Retinal pigment epithelial cell (primary cell): ENCODE results near the gene TNS3.

Experiments
- DNase-seq: peaks from one replicate; pipeline ENCODE4 v3.0.0-alpha.2; 2010; ENCODE audit warnings: low read depth
- H3K4me3 ChIP-seq: 2 replicates; pipeline ENCODE4 v1.5.1; 2011; ENCODE audit warnings: mild to moderate bottlenecking, low read length, control low read depth, moderate library complexity
- CTCF ChIP-seq: conservative IDR thresholded peaks from 2 replicates; pipeline ENCODE4 v1.5.1; 2011; ENCODE audit warnings: low read depth, low read length, control low read depth, inconsistent platforms

The TNS3 gene

GRCh38 chr7:47505312-47506007 lies 76.5 kb downstream of the TNS3 start:
- DNase-seq, result no peak
- no peak for TF ChIP-seq CTCF
- H3K4me3 ChIP-seq, result no peak overlapping the region

- no peak for DNase-seq
- no peak overlapping the region for H3K4me3 ChIP-seq
- no peak for TF ChIP-seq CTCF
Observed at GRCh38 chr7:47504551-47505311, 77.2 kb downstream of the TNS3 start.

- no peak for TF ChIP-seq CTCF
- DNase-seq, result peak; percentile 84
- H3K4me3 ChIP-seq, result no peak overlapping the region
Observed at GRCh38 chr7:47503281-47503680, 78.6 kb downstream of the TNS3 start.

- peak; percentile 2 for TF ChIP-seq CTCF
- H3K4me3 ChIP-seq, result no peak overlapping the region
- DNase-seq, result no peak
Observed at GRCh38 chr7:47502240-47502877, 79.6 kb downstream of the TNS3 start.

- no peak for TF ChIP-seq CTCF
- DNase-seq, result peak; percentile 78
- no peak overlapping the region for H3K4me3 ChIP-seq
Observed at GRCh38 chr7:47501406-47501805, 80.5 kb downstream of the TNS3 start.

- no peak overlapping the region for H3K4me3 ChIP-seq
- no peak for DNase-seq
- no peak for TF ChIP-seq CTCF
Observed at GRCh38 chr7:47500103-47500563, 81.8 kb downstream of the TNS3 start.
